Measurements from ENCODE around the gene SMIM23.

DNA sequence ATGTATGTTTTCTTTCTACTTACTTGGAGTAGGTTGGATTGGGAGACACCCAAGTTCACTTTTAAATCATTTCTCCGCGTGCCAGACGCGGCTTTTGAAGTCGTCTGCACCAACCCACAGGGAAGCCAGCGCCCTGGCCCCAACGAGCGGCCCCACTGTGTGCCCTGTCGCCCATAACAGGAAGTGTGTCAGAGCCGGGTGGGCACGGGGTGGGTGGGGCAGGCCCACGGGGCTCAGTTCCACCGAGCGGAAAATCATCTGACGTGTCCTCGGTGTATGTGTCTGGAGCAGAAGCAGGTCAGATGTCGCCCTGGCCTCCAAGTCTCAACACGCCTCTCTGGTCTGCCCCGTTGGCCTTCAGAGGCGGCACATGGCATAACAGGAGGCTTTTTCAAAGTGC lies 22.7 kb upstream of the SMIM23 start:
- TF ChIP-seq, protein P1, sequence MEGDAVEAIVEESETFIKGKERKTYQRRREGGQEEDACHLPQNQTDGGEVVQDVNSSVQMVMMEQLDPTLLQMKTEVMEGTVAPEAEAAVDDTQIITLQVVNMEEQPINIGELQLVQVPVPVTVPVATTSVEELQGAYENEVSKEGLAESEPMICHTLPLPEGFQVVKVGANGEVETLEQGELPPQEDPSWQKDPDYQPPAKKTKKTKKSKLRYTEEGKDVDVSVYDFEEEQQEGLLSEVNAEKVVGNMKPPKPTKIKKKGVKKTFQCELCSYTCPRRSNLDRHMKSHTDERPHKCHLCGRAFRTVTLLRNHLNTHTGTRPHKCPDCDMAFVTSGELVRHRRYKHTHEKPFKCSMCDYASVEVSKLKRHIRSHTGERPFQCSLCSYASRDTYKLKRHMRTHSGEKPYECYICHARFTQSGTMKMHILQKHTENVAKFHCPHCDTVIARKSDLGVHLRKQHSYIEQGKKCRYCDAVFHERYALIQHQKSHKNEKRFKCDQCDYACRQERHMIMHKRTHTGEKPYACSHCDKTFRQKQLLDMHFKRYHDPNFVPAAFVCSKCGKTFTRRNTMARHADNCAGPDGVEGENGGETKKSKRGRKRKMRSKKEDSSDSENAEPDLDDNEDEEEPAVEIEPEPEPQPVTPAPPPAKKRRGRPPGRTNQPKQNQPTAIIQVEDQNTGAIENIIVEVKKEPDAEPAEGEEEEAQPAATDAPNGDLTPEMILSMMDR (IDR thresholded peaks at IDR 0.05) = no peak
- no peak for TF ChIP-seq POLR2AphosphoS5 (IDR thresholded peaks at IDR 0.05)
- no peak for TF ChIP-seq EP300 (IDR thresholded peaks at IDR 0.05)
